Keratinocyte (primary cell): ENCODE measurements around the gene RNU1-2. TPM values are rescaled to one million over a fixed set of nuclear protein-coding genes. Genes with fewer than 3 reads are reported as not detected.
"Not testable (repeated sequence)": the region's sequence is repeated elsewhere in the genome, so short reads cannot be mapped to it uniquely, and the experiment has no call there.

Experiments used
- DNase-seq: peaks from one replicate; pipeline ENCODE4 v3.0.0-alpha.2; 2011; ENCODE audit warnings: low read depth, missing footprints, low spot score
- FAIRE-seq: peaks from 2 replicates; lab custom pipeline; 2011; peaks lifted over from hg19 to GRCh38; lab: Jason Lieb, UNC
- H2AFZ ChIP-seq: 2 replicates; pipeline ENCODE4 v1.6.0; 2012; ENCODE audit warnings: low read length, control low read depth, inconsistent platforms; ENCODE audit not compliant: control insufficient read depth
- H3K27ac ChIP-seq: 2 replicates; pipeline ENCODE4 v1.5.1; 2011; ENCODE audit warnings: low read length; ENCODE audit not compliant: control insufficient read depth, insufficient read depth
- H3K27me3 ChIP-seq: 3 replicates; pipeline ENCODE4 v1.6.0; 2011; ENCODE audit warnings: low read length; ENCODE audit not compliant: control insufficient read depth, insufficient read depth; ENCODE audit errors: extremely low read depth
- H3K36me3 ChIP-seq, 2 experiments: 2 replicates in 1 of 2; 3 replicates in 1 of 2; pipeline ENCODE4 v1.5.1; 2011; ENCODE audit warnings: low read length in 2 of 2, mild to moderate bottlenecking in 1 of 2; ENCODE audit not compliant: control insufficient read depth in 2 of 2, insufficient read depth in 2 of 2; ENCODE audit errors: extremely low read depth in 1 of 2
- H3K4me1 ChIP-seq: 3 replicates; pipeline ENCODE4 v1.5.1; 2011; ENCODE audit warnings: low read length; ENCODE audit not compliant: control insufficient read depth, insufficient read depth; ENCODE audit errors: extremely low read depth
- H3K4me2 ChIP-seq: 3 replicates; pipeline ENCODE4 v1.6.0; 2011; ENCODE audit warnings: low read depth, low read length; ENCODE audit not compliant: control insufficient read depth, insufficient read depth; ENCODE audit errors: extremely low read depth
- H3K4me3 ChIP-seq, 3 experiments: fragments of 200-600 bp in 1 of 3; sonication (generic) in 1 of 3; 2 replicates in 2 of 3; 3 replicates in 1 of 3; pipeline ENCODE4 v1.5.1; 2011 to 2016; ENCODE audit warnings: low read length in 3 of 3, mild to moderate bottlenecking in 3 of 3, control low read depth in 2 of 3, inconsistent platforms in 1 of 3, low read depth in 1 of 3, mixed read lengths in 1 of 3, mixed run types in 1 of 3, moderate library complexity in 1 of 3; ENCODE audit not compliant: control insufficient read depth in 2 of 3, insufficient read depth in 2 of 3; ENCODE audit errors: extremely low read depth in 1 of 3
- H3K79me2 ChIP-seq: 2 replicates; pipeline ENCODE4 v1.6.0; 2012; ENCODE audit warnings: low read length; ENCODE audit not compliant: control insufficient read depth, insufficient read depth
- H3K9ac ChIP-seq: 3 replicates; pipeline ENCODE4 v1.6.0; 2011; ENCODE audit warnings: low read length; ENCODE audit not compliant: control insufficient read depth, insufficient read depth; ENCODE audit errors: extremely low read depth
- H3K9me1 ChIP-seq: 3 replicates; pipeline ENCODE4 v1.6.0; 2011; ENCODE audit warnings: low read length; ENCODE audit not compliant: control insufficient read depth, insufficient read depth; ENCODE audit errors: extremely low read depth
- H3K9me3 ChIP-seq: 2 replicates; pipeline ENCODE4 v1.5.1; 2012; ENCODE audit warnings: low read depth, low read length; ENCODE audit not compliant: control insufficient read depth
- H4K20me1 ChIP-seq: 3 replicates; pipeline ENCODE4 v1.6.0; 2011; ENCODE audit warnings: low read length; ENCODE audit not compliant: control insufficient read depth, insufficient read depth; ENCODE audit errors: extremely low read depth
- EZH2 ChIP-seq: IDR thresholded peaks from one replicate; pipeline ENCODE4 v1.6.1; 2012; ENCODE audit warnings: inconsistent platforms, mild to moderate bottlenecking, low read length, moderate library complexity
- dilution Hi-C: fragments of 300-500 bp; cut with MboI; formaldehyde crosslinking; loops from one replicate; pipeline ENCODE4 v1.7.0; 2020; ENCODE audit warnings: low sequenced_read_pairs; ENCODE audit not compliant: extremely low pct_ligation_motif_present
- polyA plus RNA-seq, 5 experiments: library from polyadenylated mRNA; depleted of rRNA in 3 of 5; stranded (reverse) in 3 of 5; stranded (forward) in 1 of 5; unstranded in 1 of 5; fragments of >200 nt; gene quantifications; 1 replicate in 1 of 5; 2 replicates in 3 of 5; 3 replicates in 1 of 5; pipeline versions ENCODE4 v1.2.1 to v1.2.3, GENCODE V29; 2011 to 2012; ENCODE audit warnings: missing spikeins in 2 of 5, low read depth in 1 of 5, low replicate concordance in 1 of 5
- TF ChIP-seq, protein P1 (sequence below), 3 experiments: IDR thresholded peaks in 1 of 3; conservative IDR thresholded peaks in 1 of 3; optimal IDR thresholded peaks in 1 of 3; 2 replicates in 2 of 3; 3 replicates in 1 of 3; pipeline versions ENCODE3 to v1.5.1; 2011; ENCODE audit warnings: low read length in 3 of 3, mild to moderate bottlenecking in 3 of 3, moderate library complexity in 2 of 3, control low read depth in 1 of 3, inconsistent platforms in 1 of 3; ENCODE audit not compliant: insufficient read depth in 2 of 3; ENCODE audit errors: extremely low read depth in 1 of 3

The RNU1-2 gene
- polyA plus RNA-seq, 1 donor (not counting 4 experiments of a cell fraction or from before 2014, with no cell fraction given), result 67.0 TPM

DNA sequence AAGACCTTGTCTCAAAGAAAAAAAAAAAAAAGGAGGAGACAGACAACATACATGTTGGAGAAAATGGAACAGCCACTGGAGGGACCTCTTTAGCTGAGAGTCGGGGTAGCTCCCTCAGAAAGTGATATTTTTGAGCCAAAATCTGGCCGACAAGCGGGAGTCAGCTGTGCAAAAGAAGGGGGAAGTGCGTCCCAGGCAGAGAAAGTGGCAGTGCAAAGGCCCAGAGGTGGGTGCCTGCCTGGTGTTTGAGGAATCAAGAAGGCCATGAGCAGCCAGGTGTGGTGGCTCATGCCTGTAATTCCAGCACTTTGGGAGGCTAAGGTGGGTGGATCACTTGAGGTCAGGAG is 19.8 kb downstream of the RNU1-2 start:
- no peaks in the 10 kb centered on the region for H4K20me1 ChIP-seq
- dilution Hi-C loops, result no loop called here

DNA sequence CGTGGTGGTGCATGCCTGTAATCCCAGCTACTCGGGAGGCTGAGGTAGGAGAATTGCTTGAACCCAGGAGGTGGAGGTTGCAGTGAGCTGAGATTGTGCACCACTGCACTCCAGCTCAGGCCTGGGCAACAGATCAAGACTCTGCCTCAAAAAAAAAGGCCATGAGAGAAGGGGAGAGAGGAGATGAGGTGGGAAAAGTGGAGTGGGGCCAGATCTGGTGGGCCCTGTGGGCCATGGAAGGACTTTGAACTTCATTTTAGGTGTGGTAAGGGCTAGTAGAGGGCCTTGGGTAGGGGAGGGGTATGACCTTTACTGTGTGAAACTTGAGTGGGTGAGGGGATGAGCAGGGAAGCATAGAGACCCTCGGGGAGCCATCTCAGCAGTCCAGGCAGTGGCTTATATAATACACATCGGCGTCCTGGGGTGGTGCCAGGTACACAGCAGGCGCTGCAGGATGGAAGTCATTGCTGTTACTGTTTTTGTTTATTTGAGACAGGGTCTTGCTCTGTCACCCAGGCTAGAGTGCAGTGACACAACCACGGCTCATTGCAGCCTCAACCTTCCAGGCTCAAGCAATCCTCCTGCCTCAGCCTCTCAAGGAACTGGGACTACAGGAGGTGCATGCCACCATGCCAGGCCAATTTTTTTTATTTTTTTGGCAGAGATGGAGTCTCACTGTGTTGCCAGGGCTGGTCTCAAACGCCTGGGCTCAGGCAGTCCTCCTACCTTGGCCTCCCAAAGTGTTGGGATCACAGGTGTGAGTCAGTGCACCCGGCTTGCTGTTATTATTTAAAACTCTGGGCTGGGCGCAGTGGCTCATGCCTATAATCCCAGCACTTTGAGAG is 20.5 kb downstream of the RNU1-2 start:
- H3K27me3 ChIP-seq, H3K27ac ChIP-seq, H3K9me3 ChIP-seq, H3K4me3 ChIP-seq, H3K4me2 ChIP-seq, H3K9ac ChIP-seq, H4K20me1 ChIP-seq, H3K9me1 ChIP-seq, H3K79me2 ChIP-seq, DNase-seq, H3K36me3 ChIP-seq, dilution Hi-C loops, H2AFZ ChIP-seq, FAIRE-seq: not testable (repeated sequence)
- H3K4me1 ChIP-seq, result peaks cover 15% of the 10 kb centered on the region

More for the DNA sequence above, 19.8 kb downstream of the RNU1-2 start:
- Histone ChIP-seq H2AFZ (no peak overlapping the region), H3K9me1 (no peaks in the 10 kb centered on the region), H3K4me1 (peaks cover 15% of the 10 kb centered on the region), H3K27ac (no peak overlapping the region), H3K4me3 (no peak overlapping the region), H3K9me3 (no peaks in the 10 kb centered on the region), H3K36me3 (no peaks in the 10 kb centered on the region), H3K4me2 (no peak overlapping the region), H3K79me2 (no peaks in the 10 kb centered on the region), H3K27me3 (no peaks in the 10 kb centered on the region), H3K9ac (no peak overlapping the region)
- FAIRE-seq (no peak), DNase-seq (no peak)
- TF ChIP-seq, protein P1, sequence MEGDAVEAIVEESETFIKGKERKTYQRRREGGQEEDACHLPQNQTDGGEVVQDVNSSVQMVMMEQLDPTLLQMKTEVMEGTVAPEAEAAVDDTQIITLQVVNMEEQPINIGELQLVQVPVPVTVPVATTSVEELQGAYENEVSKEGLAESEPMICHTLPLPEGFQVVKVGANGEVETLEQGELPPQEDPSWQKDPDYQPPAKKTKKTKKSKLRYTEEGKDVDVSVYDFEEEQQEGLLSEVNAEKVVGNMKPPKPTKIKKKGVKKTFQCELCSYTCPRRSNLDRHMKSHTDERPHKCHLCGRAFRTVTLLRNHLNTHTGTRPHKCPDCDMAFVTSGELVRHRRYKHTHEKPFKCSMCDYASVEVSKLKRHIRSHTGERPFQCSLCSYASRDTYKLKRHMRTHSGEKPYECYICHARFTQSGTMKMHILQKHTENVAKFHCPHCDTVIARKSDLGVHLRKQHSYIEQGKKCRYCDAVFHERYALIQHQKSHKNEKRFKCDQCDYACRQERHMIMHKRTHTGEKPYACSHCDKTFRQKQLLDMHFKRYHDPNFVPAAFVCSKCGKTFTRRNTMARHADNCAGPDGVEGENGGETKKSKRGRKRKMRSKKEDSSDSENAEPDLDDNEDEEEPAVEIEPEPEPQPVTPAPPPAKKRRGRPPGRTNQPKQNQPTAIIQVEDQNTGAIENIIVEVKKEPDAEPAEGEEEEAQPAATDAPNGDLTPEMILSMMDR (optimal IDR thresholded peaks at IDR 0.05 in 1 of 3, IDR thresholded peaks at IDR 0.05 in 1 of 3, conservative IDR thresholded peaks at IDR 0.05 in 1 of 3; ENCODE audit: extremely low read depth in 1 of 3, insufficient read depth in 2 of 3, low read length in 3 of 3), result peak in 1 of 3 experiments; percentile 24
- TF ChIP-seq EZH2, result no peak
